H1 (cell line): ENCODE data around the gene HIC1. TPM values are rescaled to one million over a fixed set of nuclear protein-coding genes. Genes with fewer than 3 reads are reported as not detected.

Experiments used
- CTCF ChIA-PET: fragments of 300-600 bp; sonication (Branson Sonifier 250); formaldehyde crosslinking; loops from one replicate; lab custom pipeline; 2021; ENCODE audit not compliant: partially characterized antibody; lab: Charles Lee
- POLR2A ChIA-PET: fragments of 300-600 bp; sonication (Branson Sonifier 250); formaldehyde crosslinking; loops from one replicate; lab custom pipeline; 2021; ENCODE audit warnings: inconsistent platforms; ENCODE audit not compliant: partially characterized antibody; lab: Charles Lee
- DNase-seq, 2 experiments: peaks; one replicate each; pipeline versions ENCODE4 v3.0.0 to v3.0.0-alpha.2; 2010 to 2022; ENCODE audit warnings: low spot score in 2 of 2, low read depth in 1 of 2, mixed read lengths in 1 of 2
- FAIRE-seq: peaks from 2 replicates; lab custom pipeline; 2011; peaks lifted over from hg19 to GRCh38; lab: Jason Lieb, UNC
- H2AFZ ChIP-seq: 2 replicates; pipeline ENCODE4 v1.8.1; 2012; ENCODE audit warnings: low read length, inconsistent platforms
- H2AK5ac ChIP-seq: 2 replicates; pipeline ENCODE4 v1.6.1; 2013; ENCODE audit warnings: low read depth, low read length
- H2BK120ac ChIP-seq: replicated peaks from 2 replicates; pipeline ENCODE3; 2013; ENCODE audit warnings: low read depth, low read length, inconsistent platforms
- H2BK12ac ChIP-seq: 2 replicates; pipeline ENCODE4 v1.6.1; 2013; ENCODE audit warnings: low read depth, low read length
- H2BK15ac ChIP-seq: 2 replicates; pipeline ENCODE4 v1.6.1; 2013; ENCODE audit warnings: low read length
- H2BK20ac ChIP-seq: 2 replicates; pipeline ENCODE4 v1.6.1; 2013; ENCODE audit warnings: low read length
- H2BK5ac ChIP-seq: 2 replicates; pipeline ENCODE4 v1.6.1; 2013; ENCODE audit warnings: low read depth, low read length
- H3K14ac ChIP-seq: 2 replicates; pipeline ENCODE4 v1.6.1; 2013; ENCODE audit warnings: inconsistent platforms; ENCODE audit not compliant: insufficient read length
- H3K18ac ChIP-seq: 2 replicates; pipeline ENCODE4 v1.6.1; 2013; ENCODE audit warnings: low read length; ENCODE audit errors: extremely low read depth
- H3K23ac ChIP-seq: 2 replicates; pipeline ENCODE4 v1.6.1; 2013; ENCODE audit warnings: inconsistent platforms; ENCODE audit not compliant: insufficient read length
- H3K23me2 ChIP-seq: 2 replicates; pipeline ENCODE4 v1.6.1; 2013; ENCODE audit warnings: low read depth, low read length
- H3K27ac ChIP-seq: 2 replicates; pipeline ENCODE4 v1.6.1; 2011; ENCODE audit warnings: low read depth, low read length, inconsistent platforms
- H3K27me3 ChIP-seq, 4 experiments: replicated peaks in 1 of 4; 1 replicate in 1 of 4; 2 replicates in 3 of 4; pipeline versions ENCODE4 v1.6.1 to v1.8.1; 2011 to 2013; ENCODE audit warnings: low read length in 3 of 4, mild to moderate bottlenecking in 3 of 4, inconsistent platforms in 2 of 4, mixed read lengths in 2 of 4, moderate library complexity in 1 of 4; ENCODE audit not compliant: control insufficient read depth in 3 of 4, insufficient read depth in 3 of 4; ENCODE audit errors: extremely low read depth in 1 of 4
- H3K36me3 ChIP-seq, 4 experiments: 2 replicates each; pipeline versions ENCODE4 v1.6.1 to v1.8.1; 2011 to 2013; ENCODE audit warnings: mild to moderate bottlenecking in 4 of 4, low read length in 3 of 4, moderate library complexity in 2 of 4, control low read depth in 1 of 4, inconsistent platforms in 1 of 4; ENCODE audit not compliant: insufficient read depth in 4 of 4, control insufficient read depth in 2 of 4
- H3K4ac ChIP-seq: replicated peaks from 2 replicates; pipeline ENCODE3; 2013; ENCODE audit warnings: low read length, low read depth, mixed read lengths, inconsistent platforms; ENCODE audit not compliant: insufficient read length
- H3K4me1 ChIP-seq, 4 experiments: replicated peaks in 1 of 4; 1 replicate in 1 of 4; 2 replicates in 3 of 4; pipeline versions ENCODE4 v1.6.1 to v1.8.1; 2011 to 2013; ENCODE audit warnings: low read length in 3 of 4, inconsistent platforms in 2 of 4, mixed read lengths in 1 of 4; ENCODE audit not compliant: insufficient read depth in 4 of 4, control insufficient read depth in 3 of 4
- H3K4me2 ChIP-seq, 2 experiments: 2 replicates each; pipeline versions ENCODE4 v1.6.1 to v1.8.1; 2011 to 2013; ENCODE audit warnings: low read depth in 2 of 2, low read length in 2 of 2, control low read depth in 1 of 2, inconsistent platforms in 1 of 2, mild to moderate bottlenecking in 1 of 2; ENCODE audit not compliant: insufficient read depth in 1 of 2
- H3K4me3 ChIP-seq, 4 experiments: fragments of 200-600, 300-600 bp in 1 of 4; sonication (generic), shearing (Covaris generic), sonication (Bioruptor Twin) in 1 of 4; 2 replicates each; pipeline versions ENCODE4 v1.5.1 to v1.8.1; 2011 to 2016; ENCODE audit warnings: low read length in 4 of 4, low read depth in 3 of 4, control low read depth in 2 of 4, inconsistent platforms in 2 of 4, mild to moderate bottlenecking in 2 of 4, mixed read lengths in 1 of 4, moderate library complexity in 1 of 4; ENCODE audit not compliant: insufficient read depth in 2 of 4; ENCODE audit errors: extremely low read depth in 1 of 4
- H3K56ac ChIP-seq: replicated peaks from 2 replicates; pipeline ENCODE3; 2013; ENCODE audit warnings: low read depth, mild to moderate bottlenecking, mixed read lengths, low read length, inconsistent platforms; ENCODE audit not compliant: insufficient read length
- H3K79me1 ChIP-seq: 2 replicates; pipeline ENCODE4 v1.6.1; 2013; ENCODE audit warnings: low read depth, low read length, control low read depth
- H3K79me2 ChIP-seq, 2 experiments: 2 replicates each; pipeline versions ENCODE4 v1.6.1 to v1.8.1; 2012 to 2013; ENCODE audit warnings: low read length in 2 of 2, mild to moderate bottlenecking in 2 of 2, inconsistent platforms in 1 of 2; ENCODE audit not compliant: insufficient read depth in 2 of 2, control insufficient read depth in 1 of 2
- H3K9ac ChIP-seq, 4 experiments: replicated peaks in 1 of 4; 1 replicate in 1 of 4; 2 replicates in 3 of 4; pipeline versions ENCODE4 v1.6.1 to v1.8.1; 2011 to 2013; ENCODE audit warnings: low read depth in 3 of 4, low read length in 3 of 4, control low read depth in 2 of 4, mild to moderate bottlenecking in 2 of 4, moderate library complexity in 2 of 4, inconsistent platforms in 1 of 4; ENCODE audit errors: extremely low read depth in 1 of 4
- H3K9me3 ChIP-seq, 2 experiments: 2 replicates each; pipeline versions ENCODE4 v1.6.1 to v1.8.1; 2012 to 2013; ENCODE audit warnings: mild to moderate bottlenecking in 2 of 2, moderate library complexity in 2 of 2, control low read depth in 1 of 2, inconsistent platforms in 1 of 2, low read depth in 1 of 2, low read length in 1 of 2, mixed read lengths in 1 of 2; ENCODE audit not compliant: insufficient read depth in 2 of 2
- H4K20me1 ChIP-seq, 2 experiments: replicated peaks in 1 of 2; 2 replicates each; pipeline versions ENCODE3 to v1.8.1; 2011 to 2013; ENCODE audit warnings: inconsistent platforms in 2 of 2, low read length in 2 of 2, mild to moderate bottlenecking in 1 of 2; ENCODE audit not compliant: insufficient read depth in 2 of 2, control insufficient read depth in 1 of 2
- H4K5ac ChIP-seq: 2 replicates; pipeline ENCODE4 v1.6.1; 2013; ENCODE audit warnings: low read length, low read depth, mixed read lengths, inconsistent platforms; ENCODE audit not compliant: insufficient read length
- H4K8ac ChIP-seq: 2 replicates; pipeline ENCODE4 v1.8.0; 2013; ENCODE audit warnings: mild to moderate bottlenecking, moderate library complexity, low read length, inconsistent platforms; ENCODE audit not compliant: insufficient read depth; ENCODE audit errors: extremely low read depth
- H4K91ac ChIP-seq: replicated peaks from 2 replicates; pipeline ENCODE3; 2013; ENCODE audit warnings: low read length, mixed read lengths, inconsistent platforms; ENCODE audit not compliant: insufficient read length
- ASH2L ChIP-seq: fragments of 200-600, 300-600 bp; sonication (generic); IDR thresholded peaks from one replicate; pipeline ENCODE4 v1.7.1; 2017; ENCODE audit warnings: low read length
- BCL11A ChIP-seq, 2 experiments: IDR thresholded peaks; one replicate each; pipeline ENCODE4 v1.6.1; 2011; ENCODE audit warnings: low read depth in 2 of 2, low read length in 2 of 2, mild to moderate bottlenecking in 2 of 2
- EZH2 ChIP-seq: fragments of 200-600 bp; sonication (generic); IDR thresholded peaks from 2 replicates; pipeline ENCODE4 v1.7.1; 2012; ENCODE audit warnings: low read depth, mild to moderate bottlenecking, moderate library complexity, low read length, inconsistent platforms; ENCODE audit not compliant: severe bottlenecking
- TCF12 ChIP-seq: IDR thresholded peaks from 2 replicates; pipeline ENCODE4 v1.6.1; 2011; ENCODE audit warnings: low read depth, mild to moderate bottlenecking, low read length
- WGBS, 2 experiments: shearing (Covaris generic) in 1 of 2; methylation state at CpG; one replicate each; pipeline versions ENCODE4 v1.1.6 to v1.1.7; 2013 to 2015; ENCODE audit warnings: low lambda C conversion rate in 2 of 2, mixed read lengths in 2 of 2, inconsistent platforms in 1 of 2, low coverage in 1 of 2, missing lambda C conversion rate in 1 of 2; ENCODE audit not compliant: insufficient replicate concordance in 2 of 2, insufficient coverage in 1 of 2, insufficient read length in 1 of 2; ENCODE audit errors: extremely low coverage in 1 of 2, missing lambda C conversion rate in 1 of 2; 5-methylcytosine and 5-hydroxymethylcytosine counted together
- polyA plus RNA-seq, 7 experiments: library from polyadenylated mRNA; depleted of rRNA in 3 of 7; stranded (reverse) in 5 of 7; unstranded in 2 of 7; fragments of >200 nt in 5 of 7; fragments of 200-250 nt in 2 of 7; gene quantifications; 1 replicate in 5 of 7; 2 replicates in 1 of 7; 4 replicates in 1 of 7; pipeline versions ENCODE4 v1.2.1 to v1.2.3, GENCODE V29; 2011 to 2013; ENCODE audit warnings: missing spikeins in 2 of 7, mixed read lengths in 2 of 7
- total RNA-seq: library from RNA; stranded (reverse); fragmentation: NEBNext Ultra II Directional; extraction: Animal tissue kit (Norgen Biotek cat#: 25700); gene quantifications from 2 replicates; pipeline ENCODE4 v1.2.1, GENCODE V29; 2021

Gene HIC1
- total and polyA plus RNA-seq, 2 of the 8 experiments (the other 6 are each of a cell fraction or from before 2014, with no cell fraction given), result 0.06 to 0.09 TPM

DNA sequence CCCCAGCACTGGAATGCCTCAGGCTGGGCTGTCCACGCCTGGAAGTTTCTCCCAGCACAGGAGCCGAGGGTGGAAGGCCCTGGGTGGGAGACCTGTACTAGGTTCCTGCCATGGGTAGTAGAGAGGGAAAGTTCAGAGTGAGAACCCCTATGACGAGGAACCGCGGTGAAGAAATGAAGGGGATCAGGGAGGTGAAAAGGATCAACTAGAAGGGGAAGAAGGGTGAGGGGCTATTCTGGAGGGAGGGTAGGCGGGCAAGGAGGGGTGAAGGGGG is 5.4 kb downstream of the HIC1 start:
- CTCF ChIA-PET, result interaction anchor here (0.5 to 9.3 kb wide), 12 partner anchors 12 to 205 kb away, joined by 3 to 122 read pairs (median 4); no protein-coding TSS in a partner anchor
- POLR2A ChIA-PET, result interaction anchor here (0.6 to 1.1 kb wide), 2 partner anchors 12 to 267 kb away, joined by 3 to 4 read pairs; no protein-coding TSS in a partner anchor

More for the DNA sequence above, 5.4 kb downstream of the HIC1 start:
- H3K4me3 ChIP-seq, result no peak overlapping the region
- H4K5ac ChIP-seq, result no peak overlapping the region
- no peak overlapping the region for H2BK20ac ChIP-seq
- DNase-seq, result no peak
- TF ChIP-seq TCF12, result no peak
- peak; percentile 4 for TF ChIP-seq EZH2
- TF ChIP-seq ASH2L, result no peak
- TF ChIP-seq BCL11A (IDR thresholded peaks at IDR 0.05; ENCODE audit: low read depth in 2 of 2, low read length in 2 of 2), result no peak
- H2BK120ac ChIP-seq, result no peak overlapping the region
- peaks cover 36 to 59% (median 53%) of the 10 kb centered on the region in 4 experiments for H3K27me3 ChIP-seq
- H2BK12ac ChIP-seq, result no peak overlapping the region
- H3K36me3 ChIP-seq, result peaks cover 0 to 14% (median 0%) of the 10 kb centered on the region in 4 experiments; a peak in 1 of 8 replicates
- no peak overlapping the region for H2BK15ac ChIP-seq
- no peak overlapping the region for H4K91ac ChIP-seq
- no peak overlapping the region for H3K18ac ChIP-seq
- no peak overlapping the region for H2AK5ac ChIP-seq
- no peak overlapping the region for H2BK5ac ChIP-seq
- no peak overlapping the region for H3K56ac ChIP-seq
- no peak overlapping the region for H3K4ac ChIP-seq
- no peak overlapping the region for H3K23ac ChIP-seq
- no peak overlapping the region for H2AFZ ChIP-seq
- peaks cover 2% of the 10 kb centered on the region; the same call in 1 of the 2 replicates for H3K23me2 ChIP-seq
- no peak overlapping the region for H3K14ac ChIP-seq
- no peak for FAIRE-seq
- H3K4me1 ChIP-seq, result peaks cover 0 to 29% (median 14%) of the 10 kb centered on the region in 4 experiments; a peak in 6 of 7 replicates
- H4K20me1 ChIP-seq, result peaks cover 13 to 17% of the 10 kb centered on the region in 2 experiments
- no peak overlapping the region for H3K9ac ChIP-seq
- H3K4me2 ChIP-seq, result no peak overlapping the region
- H3K9me3 ChIP-seq, result peaks cover 0 to 7% of the 10 kb centered on the region in 2 experiments; a peak in 1 of 4 replicates
- 93% methylated on average over 6 of the region's 6 CpGs; no CpG with 5 or more reads in 1 of the 2 experiments for whole genome bisulfite sequencing, 2 experiments
- H3K79me1 ChIP-seq, result no peaks in the 10 kb centered on the region
- no peak overlapping the region for H4K8ac ChIP-seq
- no peak overlapping the region for H3K27ac ChIP-seq
- no peaks in the 10 kb centered on the region for H3K79me2 ChIP-seq
